Kidney (tissue), 14 donors: Measurements from ENCODE around the gene PSMD1. TPM values are rescaled to one million over a fixed set of nuclear protein-coding genes. Genes with fewer than 3 reads are reported as not detected.

ENCODE experiments used
- DNase-seq, 5 donors: peaks; one replicate each; pipeline ENCODE4 v3.0.0-alpha.2; 2013 to 2020
- FAIRE-seq: peaks from 2 replicates; lab custom pipeline; 2012; peaks lifted over from hg19 to GRCh38; lab: Jason Lieb, UNC
- H3K27ac ChIP-seq, 2 donors: one replicate each; pipeline ENCODE4 v1.7.0; 2013; ENCODE audit warnings: low read depth in 2 of 2, low read length in 2 of 2, inconsistent platforms in 1 of 2
- H3K27me3 ChIP-seq: one replicate; pipeline ENCODE4 v1.7.1; 2013; ENCODE audit warnings: low read length, inconsistent platforms; ENCODE audit not compliant: control insufficient read depth, insufficient read depth
- H3K36me3 ChIP-seq, 3 donors: one replicate each; pipeline versions ENCODE4 v1.7.0 to v1.7.1; 2013; ENCODE audit warnings: low read length in 3 of 3, control low read depth in 1 of 3, inconsistent platforms in 1 of 3; ENCODE audit not compliant: insufficient read depth in 3 of 3, control insufficient read depth in 2 of 3
- H3K4me1 ChIP-seq, 3 donors: one replicate each; pipeline versions ENCODE4 v1.7.0 to v1.7.1; 2013; ENCODE audit warnings: low read length in 3 of 3, inconsistent platforms in 1 of 3, low read depth in 1 of 3; ENCODE audit not compliant: control insufficient read depth in 2 of 3, insufficient read depth in 2 of 3
- H3K4me3 ChIP-seq, 3 donors: one replicate each; pipeline versions ENCODE4 v1.7.0 to v1.8.1; 2013; ENCODE audit warnings: low read length in 3 of 3, control low read depth in 1 of 3, inconsistent platforms in 1 of 3
- H3K9ac ChIP-seq, 3 donors: one replicate each; pipeline versions ENCODE4 v1.7.0 to v1.7.1; 2013; ENCODE audit warnings: low read length in 3 of 3, control low read depth in 1 of 3, inconsistent platforms in 1 of 3
- H3K9me3 ChIP-seq, 3 donors: one replicate each; pipeline versions ENCODE4 v1.7.0 to v1.7.1; 2013; ENCODE audit warnings: low read length in 3 of 3, control low read depth in 1 of 3, inconsistent platforms in 1 of 3; ENCODE audit not compliant: control insufficient read depth in 2 of 3, insufficient read depth in 1 of 3
- intact Hi-C: fragments of 100-400 bp; cut with DNase I; formaldehyde crosslinking; loops from one replicate; pipeline ENCODE4 v1.11.1; 2022
- polyA plus RNA-seq: library from polyadenylated mRNA; stranded (reverse); fragments of 350-450 nt; fragmentation: Illumina TruSeq; extraction: RNeasy Lipid Tissue Mini Kit (QIAGEN cat#74804); gene quantifications from one replicate; pipeline ENCODE4 v1.2.3, GENCODE V29; 2014; ENCODE audit warnings: low read depth, low replicate concordance; ENCODE audit not compliant: insufficient read depth
- total RNA-seq: library from RNA; stranded (reverse); fragmentation: NEBNext Ultra II Directional; extraction: Animal tissue kit (Norgen Biotek cat#: 25700); gene quantifications from one replicate; pipeline ENCODE4 v1.2.1, GENCODE V29; 2021
- TF ChIP-seq, protein P1 (sequence below): IDR thresholded peaks from 3 replicates; pipeline ENCODE4 v1.5.1; 2012; ENCODE audit warnings: mild to moderate bottlenecking, moderate library complexity, borderline replicate concordance; ENCODE audit not compliant: insufficient read depth; ENCODE audit errors: extremely low read depth
- donor health status: control.
- donor health status: control.
- donor health status: control.
- donor health status: control.
- donor health status: control.
- donor health status: DM: yes; HTN: yes; CAD: no.
- donor health status: Normal renal cell carcinoma (clear cell type).

The PSMD1 gene
- total and polyA plus RNA-seq, 2 donors from 2014 or later: 75.6 to 95.4 TPM

DNA sequence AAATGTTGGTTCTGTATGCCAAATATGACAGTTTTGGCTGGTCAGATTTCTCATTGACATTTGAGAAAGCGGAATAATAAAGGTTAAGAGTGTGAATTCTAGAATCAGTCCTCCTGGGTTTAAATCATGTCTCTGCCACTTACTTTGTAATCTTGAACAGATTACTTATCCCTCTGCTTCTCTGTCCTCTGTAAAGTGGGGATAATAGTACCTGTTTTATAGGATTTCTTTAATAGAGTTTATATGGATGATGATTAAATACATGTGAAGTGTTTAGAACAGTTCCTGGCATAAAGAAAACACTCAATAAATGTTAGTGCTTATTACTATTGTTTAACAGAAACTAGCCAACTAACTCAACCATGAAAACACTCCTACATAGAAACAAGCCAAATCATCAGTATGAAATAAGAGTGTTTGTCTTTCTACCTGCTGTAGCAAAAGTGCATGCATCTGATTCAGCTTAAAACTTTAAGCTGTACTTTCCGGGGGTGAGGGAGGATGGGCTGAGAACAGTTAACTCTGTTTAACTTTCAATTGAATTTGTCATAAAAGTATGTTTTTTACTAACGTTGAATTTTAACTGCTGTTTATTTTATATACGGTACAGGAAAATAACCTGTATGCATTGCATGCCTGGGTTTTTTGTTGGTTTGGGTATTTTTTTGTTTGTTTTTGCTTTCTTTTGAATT, 61.4 kb downstream of the PSMD1 start:
- TF ChIP-seq, protein P1, sequence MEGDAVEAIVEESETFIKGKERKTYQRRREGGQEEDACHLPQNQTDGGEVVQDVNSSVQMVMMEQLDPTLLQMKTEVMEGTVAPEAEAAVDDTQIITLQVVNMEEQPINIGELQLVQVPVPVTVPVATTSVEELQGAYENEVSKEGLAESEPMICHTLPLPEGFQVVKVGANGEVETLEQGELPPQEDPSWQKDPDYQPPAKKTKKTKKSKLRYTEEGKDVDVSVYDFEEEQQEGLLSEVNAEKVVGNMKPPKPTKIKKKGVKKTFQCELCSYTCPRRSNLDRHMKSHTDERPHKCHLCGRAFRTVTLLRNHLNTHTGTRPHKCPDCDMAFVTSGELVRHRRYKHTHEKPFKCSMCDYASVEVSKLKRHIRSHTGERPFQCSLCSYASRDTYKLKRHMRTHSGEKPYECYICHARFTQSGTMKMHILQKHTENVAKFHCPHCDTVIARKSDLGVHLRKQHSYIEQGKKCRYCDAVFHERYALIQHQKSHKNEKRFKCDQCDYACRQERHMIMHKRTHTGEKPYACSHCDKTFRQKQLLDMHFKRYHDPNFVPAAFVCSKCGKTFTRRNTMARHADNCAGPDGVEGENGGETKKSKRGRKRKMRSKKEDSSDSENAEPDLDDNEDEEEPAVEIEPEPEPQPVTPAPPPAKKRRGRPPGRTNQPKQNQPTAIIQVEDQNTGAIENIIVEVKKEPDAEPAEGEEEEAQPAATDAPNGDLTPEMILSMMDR: no peak
- DNase-seq: peak in 2 of 5 donors; percentile 68 to 74
- peak overlapping the region in 1 of 2 donors; percentile 23 for H3K27ac ChIP-seq
- intact Hi-C loops: no loop called here
- H3K4me1 ChIP-seq: no peaks in the 10 kb centered on the region
- peak overlapping the region in 2 of 3 donors; percentile 3 to 23 for H3K9ac ChIP-seq
- no peaks in the 10 kb centered on the region for H3K27me3 ChIP-seq
- no peak for FAIRE-seq
- no peaks in the 10 kb centered on the region for H3K9me3 ChIP-seq
- H3K4me3 ChIP-seq: peak overlapping the region in 2 of 3 donors; percentile 32 to 50
- peaks cover 0 to 6% (median 0%) of the 10 kb centered on the region in 3 donors for H3K36me3 ChIP-seq

DNA sequence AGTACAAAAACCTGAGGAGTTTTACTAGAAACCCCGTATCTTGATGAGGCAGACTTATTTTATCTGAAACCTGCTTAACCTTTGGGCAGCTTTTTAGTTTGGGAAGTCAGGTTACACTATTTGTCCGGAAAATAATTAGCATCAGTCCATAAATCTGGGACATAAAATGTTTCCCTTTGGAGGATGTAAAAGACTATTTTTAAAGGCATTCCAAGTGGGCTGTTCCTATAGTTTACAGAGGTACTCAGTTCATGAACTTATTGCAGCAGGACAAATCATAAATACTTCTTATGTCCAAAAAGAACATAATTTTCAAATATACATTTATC, 61.9 kb downstream of the PSMD1 start:
- FAIRE-seq: no peak
- intact Hi-C loops: no loop called here

DNA sequence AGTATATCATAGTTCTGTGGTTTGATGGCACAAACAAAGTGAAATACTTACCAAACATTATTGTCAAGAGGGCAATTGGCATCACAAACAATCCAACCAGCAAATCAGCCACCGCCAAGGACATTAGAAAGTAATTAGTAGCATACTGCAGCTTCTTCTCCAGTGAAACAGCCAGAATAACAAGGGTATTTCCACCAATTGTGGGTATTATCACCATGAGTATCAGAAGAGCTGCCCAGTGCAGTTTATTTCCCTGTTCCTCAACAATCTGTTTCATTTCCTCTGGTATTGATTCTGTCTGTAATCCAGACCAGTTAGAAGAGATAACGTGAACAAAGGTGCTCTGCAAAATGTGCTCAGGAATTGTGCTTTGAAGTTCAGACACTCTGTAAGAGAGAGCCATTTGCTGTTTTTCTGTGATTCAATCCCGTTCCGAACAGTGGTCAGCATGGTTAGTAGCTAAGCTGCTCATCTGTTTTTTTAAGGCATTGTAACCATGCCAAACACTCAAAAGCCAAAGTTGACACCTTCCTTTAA, 66.8 kb downstream of the PSMD1 start:
- intact Hi-C loops: no loop called here
- peak overlapping the region; percentile 30 to 76 for H3K27ac ChIP-seq
- no peaks in the 10 kb centered on the region for H3K9me3 ChIP-seq
- H3K27me3 ChIP-seq: no peaks in the 10 kb centered on the region
- H3K4me3 ChIP-seq: peak overlapping the region; percentile 31 to 87 (median 39)
- TF ChIP-seq, protein P1: no peak
- no peaks in the 10 kb centered on the region for H3K36me3 ChIP-seq
- H3K9ac ChIP-seq: peak overlapping the region; percentile 1 to 62 (median 26)
- FAIRE-seq: no peak
- peak in 3 of 5 donors; percentile 45 to 90 (median 87) for DNase-seq
- H3K4me1 ChIP-seq: peaks cover 0 to 2% (median 2%) of the 10 kb centered on the region in 3 donors

More for the DNA sequence above, 61.9 kb downstream of the PSMD1 start:
- Histone ChIP-seq H3K4me3 (peak overlapping the region in 2 of 3 donors; percentile 32 to 50), H3K27ac (no peak overlapping the region), H3K9me3 (no peaks in the 10 kb centered on the region), H3K9ac (peak overlapping the region in 2 of 3 donors; percentile 3 to 23), H3K36me3 (peaks cover 0 to under 1% (median 0%) of the 10 kb centered on the region in 3 donors), H3K27me3 (no peaks in the 10 kb centered on the region), H3K4me1 (peaks cover 0 to 2% (median 0%) of the 10 kb centered on the region in 3 donors)
- peak in 2 of 5 donors; percentile 91 to 93 for DNase-seq
- TF ChIP-seq, protein P1: no peak
